ENCODE measurements around the gene NLGN1.

Gene NLGN1

DNA sequence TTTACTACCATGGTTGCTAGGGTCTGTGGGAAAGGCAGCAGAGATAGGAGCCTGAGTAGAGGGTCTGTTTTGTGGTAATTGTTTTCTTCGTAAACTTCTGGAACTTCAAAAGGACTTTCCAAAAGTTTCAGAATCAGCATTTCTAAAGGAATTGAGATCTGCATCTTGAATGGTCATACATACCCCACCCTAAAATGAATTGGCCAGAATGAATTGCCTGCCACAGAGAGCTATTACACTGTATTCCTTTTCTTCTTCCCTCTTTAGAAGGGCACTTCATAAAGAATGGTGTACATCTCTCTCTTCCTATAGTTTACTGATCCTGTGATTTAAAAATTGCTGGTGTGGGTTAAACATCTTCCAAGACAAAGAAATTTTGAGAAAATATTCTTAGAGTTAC is 525.7 kb downstream of the NLGN1 start:
- TF ChIP-seq ZC3H10 (CRISPR knock-in tag; IDR thresholded peaks at IDR 0.05), result no peak
- TF ChIP-seq ARNTL (CRISPR knock-in tag; IDR thresholded peaks at IDR 0.05; ENCODE audit: borderline replicate concordance, low read depth), result no peak
- TF ChIP-seq OSR1 (CRISPR knock-in tag; IDR thresholded peaks at IDR 0.05), result no peak
- ATAC-seq, result no peak

DNA sequence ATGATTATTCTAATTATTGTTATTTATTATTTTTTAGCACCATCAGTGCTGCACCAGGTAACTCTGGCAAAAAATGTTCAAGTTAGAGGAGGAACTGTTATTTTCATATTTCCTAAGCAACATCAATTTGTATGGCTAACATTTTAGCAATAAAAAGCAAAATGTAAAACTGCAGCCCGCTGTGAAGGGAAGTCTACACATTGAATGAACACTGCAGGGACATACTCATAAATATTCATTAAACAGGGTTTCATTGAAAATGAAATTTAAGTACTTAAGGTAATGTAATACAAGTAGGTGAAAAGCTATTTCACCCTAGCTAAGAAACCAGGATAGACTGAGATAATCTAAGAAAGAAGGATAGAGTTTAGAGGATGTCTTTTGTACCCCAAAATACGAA is 532.7 kb downstream of the NLGN1 start:
- no peak for ATAC-seq
- TF ChIP-seq ESRRG (CRISPR knock-in tag; IDR thresholded peaks at IDR 0.05), result no peak
- no peak for TF ChIP-seq ZNF565 (CRISPR knock-in tag; conservative IDR thresholded peaks at IDR 0.05; ENCODE audit: low read depth)
- no peak for TF ChIP-seq OSR1 (CRISPR knock-in tag; IDR thresholded peaks at IDR 0.05)
- TF ChIP-seq RARB (CRISPR knock-in tag; IDR thresholded peaks at IDR 0.05), result no peak
- TF ChIP-seq TOX (CRISPR knock-in tag; IDR thresholded peaks at IDR 0.05; ENCODE audit: borderline replicate concordance), result no peak
- TF ChIP-seq ISL1 (CRISPR knock-in tag; IDR thresholded peaks at IDR 0.05), result no peak
- TF ChIP-seq PPARA (CRISPR knock-in tag; IDR thresholded peaks at IDR 0.05; ENCODE audit: borderline replicate concordance), result no peak
- TF ChIP-seq ZNF70 (CRISPR knock-in tag; IDR thresholded peaks at IDR 0.05), result no peak
- no peak for TF ChIP-seq TCF4 (CRISPR knock-in tag; IDR thresholded peaks at IDR 0.05; ENCODE audit: borderline replicate concordance)
- no peak for TF ChIP-seq CREB5 (CRISPR knock-in tag; IDR thresholded peaks at IDR 0.05; ENCODE audit: low read depth)
- TF ChIP-seq, protein P1, sequence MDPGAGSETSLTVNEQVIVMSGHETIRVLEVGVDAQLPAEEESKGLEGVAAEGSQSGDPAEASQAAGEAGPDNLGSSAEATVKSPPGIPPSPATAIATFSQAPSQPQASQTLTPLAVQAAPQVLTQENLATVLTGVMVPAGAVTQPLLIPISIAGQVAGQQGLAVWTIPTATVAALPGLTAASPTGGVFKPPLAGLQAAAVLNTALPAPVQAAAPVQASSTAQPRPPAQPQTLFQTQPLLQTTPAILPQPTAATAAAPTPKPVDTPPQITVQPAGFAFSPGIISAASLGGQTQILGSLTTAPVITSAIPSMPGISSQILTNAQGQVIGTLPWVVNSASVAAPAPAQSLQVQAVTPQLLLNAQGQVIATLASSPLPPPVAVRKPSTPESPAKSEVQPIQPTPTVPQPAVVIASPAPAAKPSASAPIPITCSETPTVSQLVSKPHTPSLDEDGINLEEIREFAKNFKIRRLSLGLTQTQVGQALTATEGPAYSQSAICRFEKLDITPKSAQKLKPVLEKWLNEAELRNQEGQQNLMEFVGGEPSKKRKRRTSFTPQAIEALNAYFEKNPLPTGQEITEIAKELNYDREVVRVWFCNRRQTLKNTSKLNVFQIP (CRISPR knock-in tag; IDR thresholded peaks at IDR 0.05; ENCODE audit: borderline replicate concordance, low read depth), result no peak
- TF ChIP-seq GLIS3 (CRISPR knock-in tag; IDR thresholded peaks at IDR 0.05), result no peak
- no peak for TF ChIP-seq ZFP3 (CRISPR knock-in tag; IDR thresholded peaks at IDR 0.05)
- TF ChIP-seq TSHZ2 (CRISPR knock-in tag; IDR thresholded peaks at IDR 0.05), result no peak
- no peak for TF ChIP-seq SNAI2 (CRISPR knock-in tag; IDR thresholded peaks at IDR 0.05)
- no peak for TF ChIP-seq CSDC2 (CRISPR knock-in tag; IDR thresholded peaks at IDR 0.05)

DNA sequence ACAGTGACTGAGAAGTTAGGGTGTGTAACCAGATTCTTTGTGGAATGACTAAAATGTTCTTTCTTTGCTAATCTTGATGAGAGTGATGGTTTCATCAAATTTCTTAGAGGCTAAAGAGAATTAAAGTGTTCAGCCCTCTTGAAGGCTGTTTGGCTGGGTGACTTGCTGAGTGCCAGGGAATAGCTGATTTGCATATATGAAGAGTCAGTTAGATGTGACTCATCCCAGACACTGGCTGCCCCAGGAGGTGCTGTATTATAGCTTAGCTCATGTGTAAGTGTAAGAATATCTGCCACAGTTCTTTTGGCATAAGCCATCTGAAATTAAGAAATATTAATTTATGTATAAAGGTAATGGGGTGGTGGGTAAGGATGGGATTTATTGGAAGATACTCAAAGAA is 535.1 kb downstream of the NLGN1 start:
- TF ChIP-seq ISL1 (CRISPR knock-in tag; IDR thresholded peaks at IDR 0.05), result no peak
- TF ChIP-seq ZFP30 (CRISPR knock-in tag; IDR thresholded peaks at IDR 0.05), result no peak
- TF ChIP-seq, protein P2, sequence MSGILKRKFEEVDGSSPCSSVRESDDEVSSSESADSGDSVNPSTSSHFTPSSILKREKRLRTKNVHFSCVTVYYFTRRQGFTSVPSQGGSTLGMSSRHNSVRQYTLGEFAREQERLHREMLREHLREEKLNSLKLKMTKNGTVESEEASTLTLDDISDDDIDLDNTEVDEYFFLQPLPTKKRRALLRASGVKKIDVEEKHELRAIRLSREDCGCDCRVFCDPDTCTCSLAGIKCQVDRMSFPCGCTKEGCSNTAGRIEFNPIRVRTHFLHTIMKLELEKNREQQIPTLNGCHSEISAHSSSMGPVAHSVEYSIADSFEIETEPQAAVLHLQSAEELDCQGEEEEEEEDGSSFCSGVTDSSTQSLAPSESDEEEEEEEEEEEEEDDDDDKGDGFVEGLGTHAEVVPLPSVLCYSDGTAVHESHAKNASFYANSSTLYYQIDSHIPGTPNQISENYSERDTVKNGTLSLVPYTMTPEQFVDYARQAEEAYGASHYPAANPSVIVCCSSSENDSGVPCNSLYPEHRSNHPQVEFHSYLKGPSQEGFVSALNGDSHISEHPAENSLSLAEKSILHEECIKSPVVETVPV (CRISPR knock-in tag; IDR thresholded peaks at IDR 0.05), result no peak
- TF ChIP-seq BACH2 (CRISPR knock-in tag; IDR thresholded peaks at IDR 0.05; ENCODE audit: borderline replicate concordance), result no peak
- no peak for TF ChIP-seq ZNF70 (CRISPR knock-in tag; IDR thresholded peaks at IDR 0.05)
- no peak for TF ChIP-seq ZC3H10 (CRISPR knock-in tag; IDR thresholded peaks at IDR 0.05)
- no peak for TF ChIP-seq ARNTL (CRISPR knock-in tag; IDR thresholded peaks at IDR 0.05; ENCODE audit: borderline replicate concordance, low read depth)
- TF ChIP-seq CREB5 (CRISPR knock-in tag; IDR thresholded peaks at IDR 0.05; ENCODE audit: low read depth), result no peak
- peak; percentile 99 for ATAC-seq

GRCh38 chr3:173933113-173933512 is 535.6 kb downstream of the NLGN1 start:
- peak; percentile 54 for ATAC-seq
- TF ChIP-seq ISL1 (CRISPR knock-in tag; IDR thresholded peaks at IDR 0.05) (no peak), ZNF70 (CRISPR knock-in tag; IDR thresholded peaks at IDR 0.05) (no peak), CREB5 (CRISPR knock-in tag; IDR thresholded peaks at IDR 0.05; ENCODE audit: low read depth) (no peak), TCF4 (CRISPR knock-in tag; IDR thresholded peaks at IDR 0.05; ENCODE audit: borderline replicate concordance) (no peak), SNAI2 (CRISPR knock-in tag; IDR thresholded peaks at IDR 0.05) (no peak), BACH2 (CRISPR knock-in tag; IDR thresholded peaks at IDR 0.05; ENCODE audit: borderline replicate concordance) (no peak), RARB (CRISPR knock-in tag; IDR thresholded peaks at IDR 0.05) (no peak), ZFP3 (CRISPR knock-in tag; IDR thresholded peaks at IDR 0.05) (no peak), ZNF8 (CRISPR knock-in tag; IDR thresholded peaks at IDR 0.05) (no peak), ESRRG (CRISPR knock-in tag; IDR thresholded peaks at IDR 0.05) (no peak), ZC3H10 (CRISPR knock-in tag; IDR thresholded peaks at IDR 0.05) (no peak)
- TF ChIP-seq, protein P2 (CRISPR knock-in tag; IDR thresholded peaks at IDR 0.05), result no peak

Measured in SK-N-SH treated with all-trans-retinoic acid at 6 μM for 48 hours (cell line).